Stimulated activated CD8-positive, alpha-beta memory T cell treated with anti-CD3 and anti-CD28 coated beads, Interleukin-2, amount 100 ng/mL, for 1 hour (primary cell): ENCODE measurements around the gene TFAM.

ENCODE experiments used
- DNase-seq, 2 donors: peaks; one replicate each; pipeline ENCODE4 v3.0.0-alpha.2; 2020; ENCODE audit warnings: low read depth in 2 of 2

The TFAM gene

DNA sequence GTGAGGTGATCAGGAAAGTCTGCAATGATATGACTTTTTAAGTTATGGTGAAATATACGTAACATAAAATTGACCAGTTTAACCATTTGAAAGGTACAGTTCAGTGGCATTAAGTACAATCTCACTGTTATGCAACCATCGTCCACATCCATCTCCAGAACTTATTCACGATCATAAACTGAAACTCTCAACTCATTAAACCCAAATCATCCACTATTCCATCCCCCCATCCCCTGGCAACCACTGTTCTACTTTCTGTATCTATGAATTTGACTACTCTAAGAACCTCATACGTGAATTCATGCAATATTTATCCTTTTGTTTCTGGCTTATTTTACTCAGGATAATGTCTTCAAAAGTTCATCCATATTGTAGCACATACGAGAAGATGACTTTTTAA lies 48.4 kb downstream of the TFAM start:
- DNase-seq = no peak

DNA sequence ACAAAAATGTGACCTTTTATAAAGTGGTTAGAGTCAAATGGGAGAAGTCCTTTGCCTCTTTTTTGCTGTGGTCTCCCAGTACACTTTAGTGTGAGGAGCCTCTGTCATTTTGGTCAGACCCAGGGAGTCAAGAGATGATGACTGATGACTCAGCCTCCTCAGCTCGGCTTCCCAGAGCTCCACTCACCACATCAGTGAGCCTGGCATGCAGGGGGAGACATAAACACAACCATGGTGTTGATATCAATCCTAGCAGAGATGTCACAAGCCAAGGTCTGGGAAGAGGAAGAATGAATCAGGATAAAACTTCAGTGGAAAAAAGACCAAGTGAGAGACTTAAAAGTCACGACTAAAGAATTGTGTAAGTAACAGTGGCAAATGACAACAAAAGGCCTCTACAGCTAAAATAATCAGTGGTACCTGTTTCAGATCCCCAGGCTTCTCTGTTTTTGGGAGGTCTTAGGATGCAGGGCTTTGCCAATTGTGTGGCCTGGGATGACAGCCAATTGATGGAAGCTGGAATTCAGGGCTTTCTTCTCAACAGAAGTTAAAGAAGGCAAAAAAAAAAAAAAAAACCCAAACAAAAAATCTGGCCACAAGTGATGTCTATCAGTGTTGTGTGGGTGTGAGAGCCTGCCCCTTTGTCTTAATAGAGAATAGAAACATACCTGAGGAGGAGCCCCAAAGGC lies 50.2 kb downstream of the TFAM start:
- no peak for DNase-seq

DNA sequence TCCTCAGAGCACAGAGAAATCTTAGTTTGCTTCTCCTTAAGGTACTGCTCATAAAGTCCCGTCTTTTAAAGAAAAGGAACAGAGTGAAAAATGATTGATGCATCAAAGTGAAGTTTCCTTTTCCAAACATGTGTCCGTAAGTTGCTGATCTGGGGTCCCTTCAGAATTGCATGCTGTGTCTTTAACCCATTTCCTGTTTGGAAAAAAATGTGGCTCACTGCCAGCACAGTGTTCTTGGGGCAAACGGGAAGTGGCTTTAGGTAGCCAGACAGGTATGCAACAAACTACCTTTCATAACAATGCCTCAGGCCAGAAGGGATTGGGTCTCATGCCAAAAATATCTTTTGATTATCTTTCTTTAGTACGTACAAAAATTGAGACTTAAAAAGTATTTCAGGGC lies 50.9 kb downstream of the TFAM start:
- no peak for DNase-seq

DNA sequence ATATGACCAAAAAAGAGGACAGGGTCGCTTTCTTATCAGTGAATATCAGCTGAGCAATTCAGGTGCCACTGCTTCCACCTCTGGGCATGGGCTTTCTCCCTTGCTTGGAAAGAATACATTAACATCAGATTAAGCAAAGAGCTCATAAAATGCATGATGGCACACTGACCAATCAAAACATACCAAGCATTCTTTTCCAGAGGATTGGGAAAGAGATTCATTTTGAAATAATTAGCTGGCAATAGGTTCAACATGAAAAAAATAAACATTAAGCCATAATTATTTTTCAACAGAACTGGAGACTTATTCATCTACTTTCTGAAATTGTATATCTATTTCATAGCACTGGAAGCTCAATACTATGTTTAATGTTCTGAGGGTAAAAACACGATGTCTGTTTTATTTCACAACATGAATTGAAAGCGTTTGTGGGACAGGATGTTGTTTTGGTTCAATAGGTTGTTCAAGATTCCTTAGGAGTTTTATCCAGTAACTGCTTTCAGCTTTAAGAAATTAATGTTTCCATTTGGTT lies 53.2 kb downstream of the TFAM start:
- DNase-seq = no peak

DNA sequence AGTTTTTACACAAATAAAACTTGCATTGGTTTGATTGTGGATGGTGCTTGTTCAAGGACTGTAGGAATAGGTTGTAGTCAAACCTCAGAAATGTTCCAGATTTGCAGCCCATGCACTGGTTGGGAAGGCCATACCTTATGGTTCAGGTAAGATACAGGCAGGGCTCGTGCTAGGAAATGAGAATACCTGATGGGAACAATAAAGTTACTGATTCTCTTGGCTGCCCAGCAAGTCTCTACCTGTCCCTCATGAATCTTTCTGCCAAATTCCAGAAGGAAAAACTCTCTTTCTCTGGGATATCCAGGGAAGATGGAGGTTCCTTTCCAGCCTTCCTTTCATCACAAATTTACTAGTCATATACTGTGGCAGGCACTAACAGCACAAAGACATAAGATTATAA lies 53.8 kb downstream of the TFAM start:
- DNase-seq = no peak

DNA sequence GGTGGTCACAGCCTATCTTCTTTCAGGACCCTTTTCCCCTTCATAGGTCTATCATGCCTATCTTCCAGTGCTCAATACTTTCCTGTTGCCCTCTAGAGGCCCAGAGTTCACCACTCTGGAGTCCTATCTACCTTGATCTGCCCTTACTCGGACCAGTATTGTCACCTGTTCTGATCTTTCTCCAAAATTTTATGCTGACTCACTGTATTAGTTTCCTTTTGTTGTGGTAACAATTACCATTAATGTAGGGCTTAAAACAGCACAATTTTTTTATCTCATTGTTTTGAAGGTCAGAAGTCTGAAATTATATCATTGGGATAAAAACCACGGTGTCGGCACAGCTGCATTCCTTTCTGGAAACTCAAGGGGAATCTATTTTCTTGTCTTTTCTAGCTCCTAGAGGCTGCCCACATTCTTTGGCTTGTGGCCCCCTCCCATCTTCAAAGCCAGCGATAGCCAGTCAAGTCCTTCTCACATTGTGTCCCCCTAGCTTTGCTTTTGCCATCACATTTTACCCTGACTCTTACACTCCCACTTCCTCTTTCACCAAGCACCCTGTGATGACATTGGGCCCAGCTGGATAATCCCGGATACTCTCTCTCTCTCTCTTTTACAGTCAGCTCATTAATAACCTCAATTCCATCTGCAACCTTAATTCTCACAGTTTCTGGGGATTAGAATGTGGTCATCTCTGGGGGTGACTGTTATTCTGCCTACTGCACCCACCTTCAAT lies 54.6 kb downstream of the TFAM start:
- DNase-seq = no peak

DNA sequence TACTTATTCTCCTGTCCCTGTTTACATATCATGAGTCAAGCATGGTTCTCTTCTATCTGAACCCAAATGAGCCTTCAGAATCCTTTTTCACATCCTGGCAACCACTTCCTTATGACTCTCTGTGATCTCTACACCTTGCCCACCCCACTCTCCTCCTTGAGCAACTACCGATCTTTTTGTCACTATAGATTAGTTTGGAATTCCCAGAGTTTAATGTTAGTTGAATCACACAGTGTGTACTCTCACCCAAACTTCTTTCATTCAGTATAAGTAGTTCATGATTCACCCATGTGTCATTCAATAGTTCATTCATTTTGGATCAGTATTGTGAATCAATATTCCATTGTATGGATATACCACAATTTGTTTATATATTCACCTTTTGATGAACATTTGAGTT lies 55.3 kb downstream of the TFAM start:
- DNase-seq = no peak

DNA sequence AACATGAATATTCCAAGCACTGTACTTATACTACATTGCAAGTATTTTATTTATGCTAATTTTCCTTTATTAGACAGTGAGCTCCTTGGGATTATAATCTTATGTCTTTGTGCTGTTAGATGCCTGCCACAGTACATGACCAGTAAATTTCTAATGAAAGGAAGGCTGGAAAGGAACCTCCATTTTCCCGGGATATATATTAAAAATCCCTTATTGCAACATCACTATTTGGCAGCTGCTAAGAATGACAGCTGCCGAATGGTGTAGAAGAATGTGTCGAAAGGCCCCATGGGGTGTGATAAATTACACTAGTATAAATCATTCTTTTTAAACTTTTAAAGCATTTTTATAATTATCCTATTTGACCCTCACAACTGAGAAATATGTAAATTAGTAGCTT lies 59.1 kb downstream of the TFAM start:
- no peak for DNase-seq

DNA sequence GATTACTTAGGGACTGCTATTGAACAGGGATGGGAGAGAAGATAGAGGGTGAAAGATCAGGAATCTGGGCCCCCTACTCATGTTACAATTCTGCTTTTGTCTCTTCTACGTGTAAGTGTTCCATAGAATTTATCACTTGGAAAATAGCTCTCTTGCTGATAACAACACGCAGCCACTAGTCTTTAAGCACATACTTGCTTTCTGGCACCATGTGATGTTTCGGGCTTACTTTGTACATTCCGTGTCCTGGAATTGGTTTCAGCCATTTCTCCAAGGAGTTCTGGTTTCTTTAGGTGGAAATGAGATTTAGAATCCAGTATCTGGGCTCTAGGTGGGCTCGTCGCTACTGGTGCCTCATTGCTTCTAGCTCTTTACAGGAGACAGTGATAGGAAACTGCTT lies 59.7 kb downstream of the TFAM start:
- no peak for DNase-seq

DNA sequence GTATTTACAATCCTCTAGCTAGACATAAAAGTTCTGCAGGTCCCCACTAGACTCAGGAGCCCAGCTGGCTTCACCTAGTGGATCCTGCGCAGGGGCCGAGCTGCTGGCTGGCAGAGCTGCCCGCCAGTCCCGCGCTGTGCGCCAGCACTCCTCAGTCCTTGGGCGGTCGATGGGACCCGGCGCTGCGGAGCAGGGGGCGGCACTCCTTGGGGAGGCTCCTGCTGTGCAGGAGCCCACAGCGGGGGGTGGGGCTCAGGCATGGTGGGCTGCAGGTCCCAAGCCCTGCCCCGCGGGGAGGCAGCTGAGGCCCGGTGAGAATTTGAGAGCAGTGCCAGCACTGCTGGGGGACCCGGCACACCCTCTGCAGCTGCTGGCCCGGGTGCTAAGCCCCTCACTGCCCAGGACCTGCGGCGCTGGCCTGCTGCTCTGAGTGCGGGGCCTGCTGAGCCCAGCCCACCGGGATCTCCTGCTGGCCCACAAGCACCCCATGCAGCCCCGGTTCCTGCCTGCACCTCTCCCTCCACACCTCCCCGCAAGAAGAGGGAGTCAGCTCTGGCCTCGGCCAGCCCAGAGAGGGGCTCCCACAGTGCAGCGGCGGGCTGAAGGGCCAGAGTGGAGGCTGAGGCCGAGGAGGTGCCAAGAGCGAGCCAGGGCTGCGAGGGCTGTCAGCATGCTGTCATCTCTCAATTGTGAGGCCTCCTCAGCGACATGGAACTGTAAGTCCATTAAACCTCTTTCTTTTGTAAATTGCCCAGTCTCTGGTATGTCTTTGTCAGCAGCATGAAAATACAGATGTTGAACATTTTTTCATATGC lies 63.1 kb downstream of the TFAM start:
- no peak for DNase-seq
